ENCODE data around the gene OAT. TPM values are rescaled to one million over a fixed set of nuclear protein-coding genes. Genes with fewer than 3 reads are reported as not detected.

Gene OAT
- total RNA-seq, 1 donor from 2014 or later: 56.7 TPM

DNA sequence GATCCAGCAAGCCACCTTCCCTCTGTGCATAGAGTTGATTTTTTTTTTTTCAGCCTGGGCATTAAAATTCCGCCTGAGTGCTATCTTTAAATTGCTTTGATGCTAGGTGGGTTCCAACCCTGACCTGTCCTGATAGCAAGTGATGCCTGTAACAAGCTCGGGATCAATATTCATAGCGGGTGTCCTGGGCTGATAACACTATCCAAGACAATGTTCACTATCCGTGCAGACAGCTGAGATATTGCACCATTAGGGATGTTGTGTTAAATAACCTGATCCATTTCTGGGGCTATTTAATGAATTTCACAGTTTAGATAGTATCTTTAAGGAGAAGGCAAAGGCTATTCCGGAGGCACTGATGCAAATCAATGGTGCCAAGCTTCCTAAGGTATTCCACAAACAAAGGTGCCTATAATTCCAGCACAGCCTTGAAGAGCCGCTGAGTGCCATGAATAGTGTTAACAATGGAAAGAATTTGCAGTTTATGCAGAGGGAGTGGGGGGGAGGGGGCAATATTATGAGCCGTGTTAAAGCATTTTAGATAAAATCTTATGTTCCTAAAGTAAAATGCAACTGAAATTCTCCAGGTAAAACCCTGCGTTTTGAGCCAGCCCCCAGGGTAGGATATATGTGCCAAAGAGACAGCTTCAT lies 35.4 kb upstream of the OAT start:
- TF ChIP-seq CTCF (IDR thresholded peaks at IDR 0.05) (no peak), EZH2 (IDR thresholded peaks at IDR 0.05) (no peak), EZH2phosphoT487 (IDR thresholded peaks at IDR 0.05) (no peak)
- Mint-ChIP-seq H3K4me1 (peaks cover 45% of the 10 kb centered on the region), H3K27ac (no peak overlapping the region), H3K27me3 (ENCODE audit: insufficient read depth, low read depth) (peaks cover 51% of the 10 kb centered on the region), H3K9me3 (no peaks in the 10 kb centered on the region), H3K4me3 (no peak overlapping the region), H3K36me3 (no peaks in the 10 kb centered on the region)
- Histone ChIP-seq H3F3A (ENCODE audit: low read depth) (peaks cover 34% of the 10 kb centered on the region), H3K36me3 (no peaks in the 10 kb centered on the region), H3K4me1 (peaks cover 36% of the 10 kb centered on the region), H2AFZ (replicated peaks) (no peak overlapping the region), H3K79me2 (ENCODE audit: low read depth) (no peaks in the 10 kb centered on the region), H3K4me3 (no peak overlapping the region), H4K20me1 (ENCODE audit: low read depth) (peaks cover 28% of the 10 kb centered on the region), H3K27me3 (peaks cover 99% of the 10 kb centered on the region), H3K27ac (no peak overlapping the region), H3K9ac (no peak overlapping the region), H3K9me3 (ENCODE audit: low read depth) (no peaks in the 10 kb centered on the region), H3K4me2 (no peak overlapping the region)
- DNase-seq (ENCODE audit: low spot score): peak; percentile 39

DNA sequence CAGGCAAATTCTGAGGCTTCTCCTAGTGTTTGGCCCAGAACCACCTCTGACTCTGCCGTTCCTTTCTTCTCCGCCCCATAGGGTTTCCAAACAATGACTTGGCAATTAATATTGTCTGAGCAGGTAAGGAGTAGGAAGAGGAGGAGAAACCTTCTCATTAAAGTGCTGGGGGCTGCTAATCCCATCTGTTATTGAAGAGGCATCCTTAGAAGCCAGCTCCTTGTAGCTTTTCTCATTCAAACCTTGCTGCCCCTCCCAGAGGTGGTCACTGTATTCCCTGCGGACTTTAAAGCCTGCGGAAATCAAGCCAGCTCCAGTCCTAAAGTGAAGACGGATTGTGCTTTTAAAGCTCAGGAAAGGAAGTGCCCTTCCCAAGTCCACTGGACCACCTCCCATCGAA lies 32.6 kb upstream of the OAT start:
- Histone ChIP-seq H3F3A (ENCODE audit: low read depth) (peaks cover 49% of the 10 kb centered on the region), H3K36me3 (no peaks in the 10 kb centered on the region), H3K4me3 (peak overlapping the region; percentile 55), H4K20me1 (ENCODE audit: low read depth) (peaks cover 49% of the 10 kb centered on the region), H3K79me2 (ENCODE audit: low read depth) (no peaks in the 10 kb centered on the region), H3K4me2 (peak overlapping the region; percentile 89), H3K9me3 (ENCODE audit: low read depth) (no peaks in the 10 kb centered on the region), H3K4me1 (peaks cover 49% of the 10 kb centered on the region), H3K27ac (no peak overlapping the region), H3K9ac (no peak overlapping the region), H3K27me3 (peaks cover 100% of the 10 kb centered on the region), H2AFZ (replicated peaks) (no peak overlapping the region)
- no peak for TF ChIP-seq EZH2phosphoT487 (IDR thresholded peaks at IDR 0.05)
- no peak for TF ChIP-seq CTCF (IDR thresholded peaks at IDR 0.05)
- peaks cover 2% of the 10 kb centered on the region for H3K9me3 Mint-ChIP-seq
- peaks cover 38% of the 10 kb centered on the region for H3K4me1 Mint-ChIP-seq
- DNase-seq (ENCODE audit: low spot score): peak; percentile 51
- no peak overlapping the region for H3K27ac Mint-ChIP-seq
- H3K36me3 Mint-ChIP-seq: no peaks in the 10 kb centered on the region
- peaks cover 64% of the 10 kb centered on the region for H3K27me3 Mint-ChIP-seq (ENCODE audit: insufficient read depth, low read depth)
- H3K4me3 Mint-ChIP-seq: peak overlapping the region; percentile 82

- Mint-ChIP-seq H3K36me3 (no peaks in the 10 kb centered on the region), H3K4me1 (peaks cover 34% of the 10 kb centered on the region), H3K4me3 (peak overlapping the region; percentile 82), H3K27ac (no peak overlapping the region), H3K9me3 (peaks cover 2% of the 10 kb centered on the region), H3K27me3 (ENCODE audit: insufficient read depth, low read depth) (peaks cover 64% of the 10 kb centered on the region)
- no peaks in the 10 kb centered on the region for H3K36me3 ChIP-seq
- no peak overlapping the region for H2AFZ ChIP-seq (replicated peaks)
- no peak overlapping the region for H3K27ac ChIP-seq
- TF ChIP-seq EZH2phosphoT487 (IDR thresholded peaks at IDR 0.05) (peak; percentile 55), CTCF (IDR thresholded peaks at IDR 0.05) (no peak)
- peaks cover 50% of the 10 kb centered on the region for H4K20me1 ChIP-seq (ENCODE audit: low read depth)
- H3K27me3 ChIP-seq: peaks cover 100% of the 10 kb centered on the region
- peak overlapping the region; percentile 89 for H3K4me2 ChIP-seq
- no peaks in the 10 kb centered on the region for H3K79me2 ChIP-seq (ENCODE audit: low read depth)
- H3K9ac ChIP-seq: no peak overlapping the region
- peaks cover 49% of the 10 kb centered on the region for H3K4me1 ChIP-seq
- no peaks in the 10 kb centered on the region for H3K9me3 ChIP-seq (ENCODE audit: low read depth)
- DNase-seq (ENCODE audit: low spot score): peak; percentile 29
- peak overlapping the region; percentile 55 for H3K4me3 ChIP-seq
- peaks cover 50% of the 10 kb centered on the region for H3F3A ChIP-seq (ENCODE audit: low read depth)
Measured at GRCh38 chr10:124450783-124451057, 32.0 kb upstream of the OAT start.
